Astrocyte (in vitro differentiated cells and primary cell): ENCODE measurements around the gene CHAF1A. TPM values are rescaled to one million over a fixed set of nuclear protein-coding genes. Genes with fewer than 3 reads are reported as not detected.

ENCODE experiments used
- DNase-seq: peaks from one replicate; pipeline ENCODE4 v3.0.0-alpha.2; 2010; ENCODE audit warnings: low read depth
- FAIRE-seq: peaks from 2 replicates; lab custom pipeline; 2011; peaks lifted over from hg19 to GRCh38; lab: Jason Lieb, UNC
- H2AFZ ChIP-seq: 2 replicates; pipeline ENCODE4 v1.6.0; 2012; ENCODE audit warnings: low read depth, low read length, inconsistent platforms
- H3K27ac ChIP-seq: 2 replicates; pipeline ENCODE4 v1.5.1; 2011; ENCODE audit warnings: low read depth, low read length, inconsistent platforms
- H3K27me3 ChIP-seq: 2 replicates; pipeline ENCODE4 v1.6.0; 2011; ENCODE audit warnings: low read length, inconsistent platforms; ENCODE audit not compliant: insufficient read depth
- H3K36me3 ChIP-seq: 2 replicates; pipeline ENCODE4 v1.5.1; 2011; ENCODE audit warnings: low read length, inconsistent platforms; ENCODE audit not compliant: insufficient read depth
- H3K4me1 ChIP-seq: 2 replicates; pipeline ENCODE4 v1.5.1; 2011; ENCODE audit warnings: low read length, inconsistent platforms; ENCODE audit not compliant: insufficient read depth
- H3K4me2 ChIP-seq: 2 replicates; pipeline ENCODE4 v1.6.0; 2012; ENCODE audit warnings: low read length, inconsistent platforms
- H3K4me3 ChIP-seq: 2 replicates; pipeline ENCODE4 v1.5.1; 2011; ENCODE audit warnings: low read depth, mild to moderate bottlenecking, low read length, inconsistent platforms; ENCODE audit not compliant: insufficient read depth
- H3K79me2 ChIP-seq: 2 replicates; pipeline ENCODE4 v1.6.0; 2012; ENCODE audit warnings: mild to moderate bottlenecking, low read length, inconsistent platforms; ENCODE audit not compliant: insufficient read depth
- H3K9ac ChIP-seq: 2 replicates; pipeline ENCODE4 v1.6.0; 2012; ENCODE audit warnings: mild to moderate bottlenecking, low read length, inconsistent platforms
- H3K9me3 ChIP-seq: 2 replicates; pipeline ENCODE4 v1.5.1; 2012; ENCODE audit warnings: low read depth, mild to moderate bottlenecking, low read length, inconsistent platforms; ENCODE audit not compliant: insufficient read depth
- H4K20me1 ChIP-seq: 2 replicates; pipeline ENCODE4 v1.6.0; 2012; ENCODE audit warnings: low read length, inconsistent platforms; ENCODE audit not compliant: insufficient read depth
- H3K27ac Mint-ChIP-seq: one replicate; pipeline ENCODE4 v1.8.0; 2021; ENCODE audit warnings: mild to moderate bottlenecking, mixed read lengths; ENCODE audit not compliant: unreplicated experiment
- H3K27me3 Mint-ChIP-seq: one replicate; pipeline ENCODE4 v1.8.0; 2021; ENCODE audit warnings: low read depth, mixed read lengths; ENCODE audit not compliant: unreplicated experiment
- H3K36me3 Mint-ChIP-seq: one replicate; pipeline ENCODE4 v1.8.0; 2021; ENCODE audit warnings: low read depth, mixed read lengths; ENCODE audit not compliant: unreplicated experiment
- H3K4me1 Mint-ChIP-seq: one replicate; pipeline ENCODE4 v1.8.0; 2021; ENCODE audit warnings: low read depth, mixed read lengths; ENCODE audit not compliant: unreplicated experiment
- H3K4me3 Mint-ChIP-seq: one replicate; pipeline ENCODE4 v1.8.0; 2021; ENCODE audit warnings: mild to moderate bottlenecking, moderate library complexity, mixed read lengths; ENCODE audit not compliant: unreplicated experiment
- H3K9me3 Mint-ChIP-seq: one replicate; pipeline ENCODE4 v1.8.0; 2021; ENCODE audit warnings: mild to moderate bottlenecking, mixed read lengths; ENCODE audit not compliant: unreplicated experiment
- CTCF ChIP-seq: IDR thresholded peaks from 2 replicates; pipeline ENCODE4 v1.5.1; 2011; ENCODE audit warnings: low read depth, mild to moderate bottlenecking, inconsistent platforms, low read length, moderate library complexity; ENCODE audit not compliant: insufficient read depth
- EZH2 ChIP-seq: IDR thresholded peaks from 2 replicates; pipeline ENCODE4 v1.6.1; 2012; ENCODE audit warnings: mild to moderate bottlenecking, low read length, inconsistent platforms; ENCODE audit not compliant: insufficient read depth
- total RNA-seq: library from RNA; stranded (reverse); gene quantifications from 2 replicates; pipeline ENCODE4 v1.2.1, GENCODE V29; 2021

CHAF1A gene
- total RNA-seq, 1 donor from 2014 or later = 8.5 TPM

DNA sequence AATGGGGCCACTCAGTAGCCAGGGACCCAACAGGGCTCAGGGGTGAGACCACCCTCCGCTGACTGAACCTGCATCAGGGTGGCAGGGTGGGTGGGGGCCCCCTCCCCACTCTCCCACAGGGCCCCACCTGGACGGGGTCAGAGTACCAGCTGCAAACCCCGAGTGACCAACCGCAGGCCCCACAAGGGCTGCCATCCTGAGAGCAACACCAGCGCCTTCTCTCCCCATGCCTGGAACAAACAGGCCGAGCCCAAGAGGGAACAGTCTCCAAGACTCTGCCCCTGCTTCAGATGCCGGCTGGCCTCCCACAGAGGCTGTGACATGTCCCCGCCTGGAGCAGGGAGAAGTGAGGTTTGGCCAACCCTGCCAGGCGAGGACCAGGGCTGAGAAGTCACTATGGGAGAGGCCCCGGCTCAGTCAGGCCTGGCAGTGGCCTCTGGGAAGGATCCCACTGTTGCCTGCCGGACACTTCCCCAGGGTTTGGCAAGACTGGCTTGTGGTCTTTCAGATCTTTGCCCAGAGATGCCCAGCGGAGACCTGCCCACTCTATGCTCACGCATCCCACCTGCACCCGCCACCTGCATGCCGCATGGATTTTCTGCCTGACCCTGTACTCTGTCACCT, 31.9 kb upstream of the CHAF1A start:
- Histone ChIP-seq H3K4me2 (no peak overlapping the region), H3K9ac (no peak overlapping the region), H3K27ac (no peak overlapping the region), H3K4me3 (no peak overlapping the region), H3K9me3 (no peaks in the 10 kb centered on the region), H4K20me1 (peaks cover 92% of the 10 kb centered on the region), H3K36me3 (no peaks in the 10 kb centered on the region), H2AFZ (no peak overlapping the region), H3K27me3 (no peaks in the 10 kb centered on the region), H3K4me1 (peaks cover 46% of the 10 kb centered on the region), H3K79me2 (peaks cover 93% of the 10 kb centered on the region)
- Mint-ChIP-seq H3K27me3 (no peaks in the 10 kb centered on the region), H3K4me3 (no peak overlapping the region), H3K36me3 (peaks cover 8% of the 10 kb centered on the region), H3K9me3 (no peaks in the 10 kb centered on the region), H3K27ac (peak overlapping the region; percentile 77), H3K4me1 (peaks cover 24% of the 10 kb centered on the region)
- DNase-seq (no peak), FAIRE-seq (no peak)
- TF ChIP-seq CTCF (no peak), EZH2 (no peak)

- Histone ChIP-seq H3K36me3 (no peaks in the 10 kb centered on the region), H3K27ac (no peak overlapping the region), H3K4me1 (peaks cover 56% of the 10 kb centered on the region), H3K79me2 (peaks cover 95% of the 10 kb centered on the region), H3K4me2 (no peak overlapping the region), H3K9me3 (no peaks in the 10 kb centered on the region), H3K9ac (no peak overlapping the region), H3K27me3 (no peaks in the 10 kb centered on the region), H3K4me3 (no peak overlapping the region), H2AFZ (no peak overlapping the region), H4K20me1 (peaks cover 96% of the 10 kb centered on the region)
- peaks cover 12% of the 10 kb centered on the region for H3K36me3 Mint-ChIP-seq
- no peak for DNase-seq
- H3K4me1 Mint-ChIP-seq = peaks cover 34% of the 10 kb centered on the region
- no peak overlapping the region for H3K27ac Mint-ChIP-seq
- no peaks in the 10 kb centered on the region for H3K27me3 Mint-ChIP-seq
- no peak for FAIRE-seq
- TF ChIP-seq CTCF (no peak), EZH2 (no peak)
- H3K9me3 Mint-ChIP-seq = no peaks in the 10 kb centered on the region
- no peak overlapping the region for H3K4me3 Mint-ChIP-seq
These were observed 30.9 kb upstream of the CHAF1A start for GRCh38 chr19:4371247-4372164.
